PC-9 (cell line): ENCODE data around the gene CASR.

ENCODE experiments used
- CTCF ChIP-seq: fragments of 200-600 bp; sonication (generic); conservative IDR thresholded peaks from 2 replicates; pipeline ENCODE4 v1.6.1; 2017; ENCODE audit warnings: mixed run types, antibody characterized with exemption, mild to moderate bottlenecking, moderate library complexity
- EZH2 ChIP-seq: fragments of 200-600 bp; sonication (generic); IDR thresholded peaks from 2 replicates; pipeline ENCODE4 v1.8.0; 2017; ENCODE audit warnings: antibody characterized with exemption, low read depth

GRCh38 chr3:122215592-122216298, 32.3 kb downstream of the CASR start:
- no peak for TF ChIP-seq CTCF
- no peak for TF ChIP-seq EZH2
